Activated CD4-positive, alpha-beta T cell treated with anti-CD3 and anti-CD28 coated beads, Interleukin-2, amount 10 ng/mL, durations not matched to agents 24 days and 14 days (primary cell): ENCODE results near the gene C11orf58. TPM values are rescaled to one million over a fixed set of nuclear protein-coding genes. Genes with fewer than 3 reads are reported as not detected.
A peak's percentile ranks its signal among the peaks of the same experiment; 100 is the strongest.

Experiments
- DNase-seq: peaks from one replicate; pipeline ENCODE4 v3.0.0; 2022
- H3K27ac Mint-ChIP-seq: one replicate; pipeline ENCODE4 v1.8.0; 2022; ENCODE audit warnings: mild to moderate bottlenecking, mixed read lengths
- H3K27me3 Mint-ChIP-seq: one replicate; pipeline ENCODE4 v1.8.0; 2022; ENCODE audit warnings: mixed read lengths
- H3K36me3 Mint-ChIP-seq: one replicate; pipeline ENCODE4 v1.8.0; 2022; ENCODE audit warnings: low read depth, mild to moderate bottlenecking, mixed read lengths
- H3K4me1 Mint-ChIP-seq: one replicate; pipeline ENCODE4 v1.8.0; 2021; ENCODE audit warnings: mixed read lengths
- H3K4me3 Mint-ChIP-seq: one replicate; pipeline ENCODE4 v1.8.0; 2022; ENCODE audit warnings: mild to moderate bottlenecking, moderate library complexity, mixed read lengths
- H3K9me3 Mint-ChIP-seq: one replicate; pipeline ENCODE4 v1.8.0; 2021; ENCODE audit warnings: mixed read lengths
- intact Hi-C: fragments of 100-400 bp; cut with micrococcal nuclease; formaldehyde crosslinking; loops from one replicate; pipeline ENCODE4 v1.15.1; 2023
- total RNA-seq: library from RNA; stranded (reverse); gene quantifications from 2 replicates; pipeline ENCODE4 v1.2.3, GENCODE V29; 2022

Gene C11orf58
- total RNA-seq, 1 donor from 2014 or later, result 142 TPM

GRCh38 chr11:16794047-16794818 lies 55.8 kb downstream of the C11orf58 start:
- intact Hi-C loops, result no loop called here
- Mint-ChIP-seq H3K9me3 (no peaks in the 10 kb centered on the region), H3K4me1 (peaks cover 29% of the 10 kb centered on the region), H3K27ac (no peak overlapping the region), H3K27me3 (no peaks in the 10 kb centered on the region), H3K4me3 (no peak overlapping the region), H3K36me3 (peaks cover 2% of the 10 kb centered on the region)
- no peak for DNase-seq

- intact Hi-C loops, result no loop called here
Observed at GRCh38 chr11:16795146-16795545, 56.7 kb downstream of the C11orf58 start.

GRCh38 chr11:16796311-16796710 lies 57.9 kb downstream of the C11orf58 start:
- Mint-ChIP-seq H3K4me3 (no peak overlapping the region), H3K36me3 (peaks cover 2% of the 10 kb centered on the region), H3K4me1 (peaks cover 40% of the 10 kb centered on the region), H3K27ac (no peak overlapping the region), H3K9me3 (no peaks in the 10 kb centered on the region), H3K27me3 (no peaks in the 10 kb centered on the region)
- intact Hi-C loops, result no loop called here
- DNase-seq, result no peak

More at GRCh38 chr11:16795146-16795545, 56.7 kb downstream of the C11orf58 start:
- Mint-ChIP-seq H3K9me3 (no peaks in the 10 kb centered on the region), H3K4me1 (peaks cover 36% of the 10 kb centered on the region), H3K27ac (peak overlapping the region; percentile 64), H3K27me3 (no peaks in the 10 kb centered on the region), H3K4me3 (no peak overlapping the region), H3K36me3 (peaks cover 2% of the 10 kb centered on the region)
- no peak for DNase-seq

- intact Hi-C loops, result no loop called here
- Mint-ChIP-seq H3K4me1 (peaks cover 32% of the 10 kb centered on the region), H3K27ac (peak overlapping the region; percentile 41)
Observed at GRCh38 chr11:16797776-16798175, 59.3 kb downstream of the C11orf58 start.

GRCh38 chr11:16799221-16799620 lies 60.8 kb downstream of the C11orf58 start:
- Mint-ChIP-seq H3K27me3 (no peaks in the 10 kb centered on the region), H3K27ac (no peak overlapping the region), H3K36me3 (peaks cover 2% of the 10 kb centered on the region), H3K9me3 (no peaks in the 10 kb centered on the region), H3K4me1 (peaks cover 32% of the 10 kb centered on the region), H3K4me3 (no peak overlapping the region)
- no peak for DNase-seq
- intact Hi-C loops, result no loop called here

More at GRCh38 chr11:16797776-16798175, 59.3 kb downstream of the C11orf58 start:
- no peak for DNase-seq
- Mint-ChIP-seq H3K36me3 (peaks cover 2% of the 10 kb centered on the region), H3K27me3 (no peaks in the 10 kb centered on the region), H3K9me3 (no peaks in the 10 kb centered on the region), H3K4me3 (no peak overlapping the region)

GRCh38 chr11:16799890-16800289 lies 61.4 kb downstream of the C11orf58 start:
- Mint-ChIP-seq H3K9me3 (no peaks in the 10 kb centered on the region), H3K27me3 (no peaks in the 10 kb centered on the region), H3K4me1 (peaks cover 29% of the 10 kb centered on the region), H3K4me3 (no peak overlapping the region), H3K27ac (no peak overlapping the region), H3K36me3 (peaks cover under 1% of the 10 kb centered on the region)
- intact Hi-C loops, result no loop called here
- DNase-seq, result no peak

GRCh38 chr11:16800382-16800781 lies 61.9 kb downstream of the C11orf58 start:
- no peak overlapping the region for H3K4me3 Mint-ChIP-seq
- no peaks in the 10 kb centered on the region for H3K9me3 Mint-ChIP-seq
- H3K36me3 Mint-ChIP-seq, result no peaks in the 10 kb centered on the region
- H3K27ac Mint-ChIP-seq, result no peak overlapping the region
- intact Hi-C loops, result no loop called here
- H3K4me1 Mint-ChIP-seq, result peaks cover 25% of the 10 kb centered on the region
- no peak for DNase-seq
- H3K27me3 Mint-ChIP-seq, result no peaks in the 10 kb centered on the region

GRCh38 chr11:16801288-16801980 lies 63.0 kb downstream of the C11orf58 start:
- H3K27me3 Mint-ChIP-seq, result no peaks in the 10 kb centered on the region
- no peaks in the 10 kb centered on the region for H3K9me3 Mint-ChIP-seq
- H3K27ac Mint-ChIP-seq, result no peak overlapping the region
- intact Hi-C loops, result no loop called here
- H3K36me3 Mint-ChIP-seq, result no peaks in the 10 kb centered on the region
- no peak overlapping the region for H3K4me3 Mint-ChIP-seq
- no peak for DNase-seq
- H3K4me1 Mint-ChIP-seq, result peaks cover 25% of the 10 kb centered on the region

GRCh38 chr11:16804104-16804947 lies 65.9 kb downstream of the C11orf58 start:
- H3K27me3 Mint-ChIP-seq, result no peaks in the 10 kb centered on the region
- peaks cover 14% of the 10 kb centered on the region for H3K4me1 Mint-ChIP-seq
- no peak overlapping the region for H3K27ac Mint-ChIP-seq
- no peak overlapping the region for H3K4me3 Mint-ChIP-seq
- no peak for DNase-seq
- intact Hi-C loops, result no loop called here
- H3K9me3 Mint-ChIP-seq, result no peaks in the 10 kb centered on the region
- no peaks in the 10 kb centered on the region for H3K36me3 Mint-ChIP-seq

- no peaks in the 10 kb centered on the region for H3K9me3 Mint-ChIP-seq
- H3K27ac Mint-ChIP-seq, result no peak overlapping the region
- no peak overlapping the region for H3K4me3 Mint-ChIP-seq
- intact Hi-C loops, result no loop called here
- DNase-seq, result no peak
- H3K36me3 Mint-ChIP-seq, result no peaks in the 10 kb centered on the region
- H3K4me1 Mint-ChIP-seq, result peaks cover 3% of the 10 kb centered on the region
- no peaks in the 10 kb centered on the region for H3K27me3 Mint-ChIP-seq
Observed at GRCh38 chr11:16805938-16806337, 67.5 kb downstream of the C11orf58 start.

- H3K4me3 Mint-ChIP-seq, result no peak overlapping the region
- peaks cover 3% of the 10 kb centered on the region for H3K4me1 Mint-ChIP-seq
- intact Hi-C loops, result no loop called here
- no peaks in the 10 kb centered on the region for H3K9me3 Mint-ChIP-seq
- no peaks in the 10 kb centered on the region for H3K36me3 Mint-ChIP-seq
- H3K27me3 Mint-ChIP-seq, result no peaks in the 10 kb centered on the region
- H3K27ac Mint-ChIP-seq, result no peak overlapping the region
- DNase-seq, result no peak
Observed at GRCh38 chr11:16806791-16807190, 68.3 kb downstream of the C11orf58 start.

GRCh38 chr11:16807306-16807705 lies 68.9 kb downstream of the C11orf58 start:
- H3K27me3 Mint-ChIP-seq, result no peaks in the 10 kb centered on the region
- no peaks in the 10 kb centered on the region for H3K36me3 Mint-ChIP-seq
- intact Hi-C loops, result no loop called here
- no peak overlapping the region for H3K27ac Mint-ChIP-seq
- no peaks in the 10 kb centered on the region for H3K9me3 Mint-ChIP-seq
- no peak overlapping the region for H3K4me3 Mint-ChIP-seq
- peaks cover 3% of the 10 kb centered on the region for H3K4me1 Mint-ChIP-seq
- DNase-seq, result no peak
